Mammary epithelial cell (primary cell): Measurements from ENCODE around the gene OSBPL7.

ENCODE experiments used
- CTCF ChIP-seq, 2 donors: IDR thresholded peaks in 1 of 2; conservative IDR thresholded peaks in 1 of 2; 2 replicates each; pipeline ENCODE4 v1.5.1; 2011 to 2012; ENCODE audit warnings: inconsistent platforms in 2 of 2, low read length in 2 of 2, mild to moderate bottlenecking in 2 of 2, control low read depth in 1 of 2, low read depth in 1 of 2; ENCODE audit not compliant: insufficient read depth in 1 of 2; ENCODE audit errors: extremely low read depth in 1 of 2
- EZH2 ChIP-seq: IDR thresholded peaks from 2 replicates; pipeline ENCODE4 v1.6.1; 2012; ENCODE audit warnings: low read length, inconsistent platforms, borderline replicate concordance

DNA sequence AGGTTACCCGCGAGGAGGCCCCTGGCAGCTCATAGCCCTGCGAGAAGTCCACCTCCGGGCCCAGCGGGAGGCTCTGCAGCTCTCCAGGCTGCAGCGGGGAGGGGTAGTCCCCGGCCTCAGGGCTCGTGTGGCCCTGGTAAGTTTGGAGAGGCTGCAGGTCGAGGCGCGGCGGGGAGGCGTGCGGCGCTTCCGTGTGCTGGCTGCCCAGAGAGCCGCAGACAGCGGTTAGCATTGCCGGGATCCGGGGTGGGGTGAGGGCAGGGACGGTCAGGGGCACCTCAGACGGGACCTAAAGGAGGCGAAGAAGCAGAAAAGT, 26.6 kb upstream of the OSBPL7 start:
- TF ChIP-seq CTCF (conservative IDR thresholded peaks at IDR 0.05 in 1 of 2, IDR thresholded peaks at IDR 0.05 in 1 of 2; ENCODE audit: extremely low read depth in 1 of 2, insufficient read depth in 1 of 2, low read depth in 1 of 2, low read length in 2 of 2) (no peak), EZH2 (no peak)
